ENCODE measurements around the gene CYTH2.

The CYTH2 gene

DNA sequence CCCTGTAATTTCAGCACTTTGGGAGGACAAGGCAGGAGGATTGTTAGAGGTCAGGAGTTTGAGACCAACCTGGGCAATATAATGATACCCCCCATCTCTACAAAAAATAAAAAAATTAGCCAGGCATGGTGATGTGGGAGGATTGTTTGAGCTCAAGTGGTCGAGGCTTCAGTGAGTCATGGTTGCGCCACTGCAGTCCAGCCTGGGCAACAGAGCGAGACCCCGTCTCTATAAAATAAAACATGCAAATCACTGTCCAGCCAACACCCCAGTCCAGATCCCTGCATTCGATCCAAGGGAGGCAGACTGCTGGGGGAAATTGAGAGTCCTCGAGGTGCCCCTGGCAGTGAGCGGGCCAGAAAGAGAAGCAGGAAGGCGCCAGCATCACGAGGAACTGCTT lies 7.0 kb downstream of the CYTH2 start:
- DNase-seq (no peak), ATAC-seq (replicated peaks) (no peak)
- Mint-ChIP-seq H3K27ac (peak overlapping the region in 1 of 2 donors; percentile 51), H3K4me1 (ENCODE audit: low read depth in 2 of 2) (peaks cover 17 to 23% of the 10 kb centered on the region in 2 donors), H3K4me3 (no peak overlapping the region), H3K9me3 (no peaks in the 10 kb centered on the region), H3K27me3 (no peaks in the 10 kb centered on the region), H3K36me3 (ENCODE audit: insufficient read depth) (peaks cover 52% of the 10 kb centered on the region)

DNA sequence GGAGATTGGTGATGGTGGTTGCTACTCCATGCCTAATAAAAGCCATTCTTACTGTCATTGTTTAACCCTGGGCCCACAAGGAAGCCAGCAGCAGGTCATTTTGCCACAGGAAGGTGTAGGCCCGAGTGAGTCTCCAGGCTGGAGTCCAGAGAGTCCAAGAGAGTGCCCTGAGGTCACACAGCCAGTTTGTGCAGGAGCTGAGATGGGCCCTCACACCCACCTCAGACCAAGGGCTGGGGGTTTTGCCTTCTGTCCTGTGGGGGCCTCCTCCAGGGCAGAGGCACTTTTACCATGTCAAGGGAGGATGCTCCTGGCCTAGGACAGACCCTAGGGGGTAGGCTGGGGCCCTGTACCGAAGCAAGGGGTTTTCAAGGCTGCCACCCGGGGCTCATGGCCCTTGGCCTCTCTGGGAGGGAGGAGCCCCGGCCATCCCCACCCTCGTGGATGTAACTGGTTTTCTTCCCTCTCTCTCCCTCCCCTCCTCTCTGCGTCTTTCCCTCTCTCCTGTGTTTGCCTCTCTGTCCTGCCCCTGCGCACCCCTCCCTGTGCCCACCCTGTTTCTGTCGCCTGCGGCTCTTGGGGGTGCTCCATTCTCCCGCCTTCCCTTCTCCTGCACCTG lies 8.0 kb downstream of the CYTH2 start:
- peaks cover 52% of the 10 kb centered on the region for H3K36me3 Mint-ChIP-seq (ENCODE audit: insufficient read depth)

DNA sequence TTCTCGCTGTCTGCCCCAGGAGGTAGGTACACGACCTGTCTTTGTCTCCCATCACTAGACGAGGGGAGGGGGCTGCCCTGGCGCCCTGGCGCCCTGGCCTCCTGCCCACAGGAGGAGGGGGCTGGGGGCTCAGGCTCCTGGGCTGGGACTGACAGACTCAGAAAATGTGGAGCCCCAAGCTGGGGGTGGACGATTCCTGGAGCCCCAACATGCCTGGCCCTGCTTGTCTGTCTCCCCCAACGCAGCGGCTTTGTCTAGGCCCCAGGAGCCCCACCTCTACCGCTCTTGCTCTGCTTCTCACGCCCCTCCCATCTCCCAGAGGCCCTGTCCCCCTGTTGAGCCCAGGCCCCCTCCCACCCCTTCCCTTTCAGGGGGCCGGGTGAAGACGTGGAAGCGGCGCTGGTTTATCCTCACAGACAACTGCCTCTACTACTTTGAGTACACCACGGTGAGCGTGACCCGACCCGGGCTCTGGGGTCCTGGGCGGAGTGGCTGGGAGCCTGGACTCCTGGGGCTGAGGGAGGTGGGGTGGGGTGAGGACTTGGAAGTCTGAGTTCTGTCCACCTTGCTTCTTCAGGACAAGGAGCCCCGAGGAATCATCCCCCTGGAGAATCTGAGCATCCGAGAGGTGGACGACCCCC lies 8.6 kb downstream of the CYTH2 start:
- Mint-ChIP-seq H3K9me3 (no peaks in the 10 kb centered on the region), H3K27me3 (no peaks in the 10 kb centered on the region), H3K36me3 (ENCODE audit: insufficient read depth) (peaks cover 46% of the 10 kb centered on the region), H3K4me3 (no peak overlapping the region), H3K27ac (no peak overlapping the region), H3K4me1 (ENCODE audit: low read depth in 2 of 2) (peaks cover 17 to 21% of the 10 kb centered on the region in 2 donors)
- DNase-seq (no peak), ATAC-seq (replicated peaks) (no peak)

More for the DNA sequence above, 8.0 kb downstream of the CYTH2 start:
- ATAC-seq (replicated peaks) (no peak), DNase-seq (no peak)
- Mint-ChIP-seq H3K27ac (no peak overlapping the region), H3K4me1 (ENCODE audit: low read depth in 2 of 2) (peaks cover 17 to 25% of the 10 kb centered on the region in 2 donors), H3K27me3 (no peaks in the 10 kb centered on the region), H3K4me3 (no peak overlapping the region), H3K9me3 (no peaks in the 10 kb centered on the region)

DNA sequence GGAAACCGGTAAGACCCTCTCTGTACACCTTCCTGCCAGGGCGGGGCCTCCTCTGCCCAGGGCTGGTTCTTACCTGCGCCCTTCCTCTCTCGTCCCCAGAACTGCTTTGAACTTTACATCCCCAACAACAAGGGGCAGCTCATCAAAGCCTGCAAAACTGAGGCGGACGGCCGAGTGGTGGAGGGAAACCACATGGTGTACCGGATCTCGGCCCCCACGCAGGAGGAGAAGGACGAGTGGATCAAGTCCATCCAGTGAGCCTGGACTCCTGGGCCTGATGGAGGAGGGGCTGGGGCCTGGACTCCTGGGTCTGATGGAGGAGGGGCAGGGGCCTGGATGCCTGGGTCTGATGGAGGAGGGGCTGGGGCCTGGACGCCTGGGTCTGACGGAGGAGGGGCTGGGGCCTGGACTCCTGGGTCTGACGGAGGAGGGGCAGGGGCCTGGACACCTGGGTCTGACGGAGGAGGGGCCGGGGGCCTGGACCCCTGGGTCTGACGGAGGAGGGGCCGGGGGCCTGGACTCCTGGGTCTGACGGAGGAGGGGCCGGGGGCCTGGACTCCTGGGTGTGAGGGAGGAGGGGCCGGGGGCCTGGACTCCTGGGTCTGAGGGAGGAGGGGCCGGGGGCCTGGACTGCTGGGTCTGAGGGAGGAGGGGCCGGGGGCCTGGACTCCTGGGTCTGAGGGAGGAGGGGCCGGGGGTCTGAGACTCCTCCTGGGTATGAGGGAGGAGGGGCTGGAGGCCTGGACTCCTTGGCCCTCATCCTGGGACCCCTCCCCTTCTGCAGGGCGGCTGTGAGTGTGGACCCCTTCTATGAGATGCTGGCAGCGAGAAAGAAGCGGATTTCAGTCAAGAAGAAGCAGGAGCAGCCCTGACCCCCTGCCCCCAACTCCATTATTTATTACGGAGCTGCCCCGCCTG lies 9.4 kb downstream of the CYTH2 start:
- H3K4me3 Mint-ChIP-seq = no peak overlapping the region
- ATAC-seq (replicated peaks) (no peak), DNase-seq (no peak)
- H3K4me1 Mint-ChIP-seq (ENCODE audit: low read depth in 2 of 2) = peaks cover 17 to 21% of the 10 kb centered on the region in 2 donors
- no peaks in the 10 kb centered on the region for H3K9me3 Mint-ChIP-seq
- peaks cover 40% of the 10 kb centered on the region for H3K36me3 Mint-ChIP-seq (ENCODE audit: insufficient read depth)
- no peaks in the 10 kb centered on the region for H3K27me3 Mint-ChIP-seq
- peak overlapping the region in 1 of 2 donors; percentile 74 for H3K27ac Mint-ChIP-seq

DNA sequence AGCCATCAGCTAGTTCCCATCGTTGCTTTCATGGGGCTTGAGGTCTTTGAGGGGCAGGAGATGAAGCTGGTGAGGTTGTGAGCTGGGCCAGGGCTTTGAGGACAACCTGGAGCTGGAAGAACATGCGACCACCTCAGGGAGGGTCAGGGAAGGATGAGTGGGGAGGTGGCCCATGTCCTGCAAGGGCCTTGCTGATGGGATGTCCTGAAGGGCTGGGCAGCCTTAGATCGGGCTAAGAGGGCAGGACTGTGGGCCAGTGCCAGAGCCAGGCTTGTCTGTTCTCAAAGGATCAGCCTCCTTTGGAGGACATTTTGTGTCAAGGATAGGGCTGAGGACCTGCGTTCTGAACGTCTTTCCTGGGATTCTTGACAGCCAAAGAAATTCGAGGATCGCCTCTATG lies 10.5 kb downstream of the CYTH2 start:
- DNase-seq = no peak
- Mint-ChIP-seq H3K27ac (peak overlapping the region; percentile 74 to 76), H3K9me3 (no peaks in the 10 kb centered on the region), H3K4me1 (ENCODE audit: low read depth in 2 of 2) (peaks cover 13 to 18% of the 10 kb centered on the region in 2 donors), H3K4me3 (peak overlapping the region; percentile 89 to 94), H3K27me3 (no peaks in the 10 kb centered on the region), H3K36me3 (ENCODE audit: insufficient read depth) (peaks cover 37% of the 10 kb centered on the region)
- ATAC-seq (replicated peaks) = no peak

DNA sequence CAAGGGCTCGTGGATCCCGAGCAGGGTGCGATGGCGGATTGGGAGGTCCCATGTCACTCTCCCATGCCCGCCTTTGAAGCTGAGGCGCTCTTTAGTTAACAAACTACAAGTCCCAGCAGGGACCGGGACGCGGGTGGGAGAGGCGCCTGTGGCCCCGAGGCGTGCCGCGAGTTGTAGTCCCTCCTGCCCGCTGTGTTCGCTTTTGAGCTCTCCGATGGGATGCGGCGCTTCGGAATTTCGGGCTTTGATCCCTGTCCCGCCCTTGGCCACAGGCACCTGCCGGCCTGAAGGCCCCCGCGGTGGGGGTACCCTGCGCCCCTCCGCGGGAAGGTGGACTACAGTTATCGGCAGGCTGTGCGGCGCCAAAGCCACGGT lies 11.0 kb downstream of the CYTH2 start:
- ATAC-seq (replicated peaks) = peak; percentile 45
- Mint-ChIP-seq H3K9me3 (no peaks in the 10 kb centered on the region), H3K4me3 (peak overlapping the region; percentile 89 to 94), H3K36me3 (ENCODE audit: insufficient read depth) (peaks cover 34% of the 10 kb centered on the region), H3K27ac (peak overlapping the region; percentile 76 to 89), H3K27me3 (no peaks in the 10 kb centered on the region), H3K4me1 (ENCODE audit: low read depth in 2 of 2) (peaks cover 13 to 18% of the 10 kb centered on the region in 2 donors)
- DNase-seq = no peak

DNA sequence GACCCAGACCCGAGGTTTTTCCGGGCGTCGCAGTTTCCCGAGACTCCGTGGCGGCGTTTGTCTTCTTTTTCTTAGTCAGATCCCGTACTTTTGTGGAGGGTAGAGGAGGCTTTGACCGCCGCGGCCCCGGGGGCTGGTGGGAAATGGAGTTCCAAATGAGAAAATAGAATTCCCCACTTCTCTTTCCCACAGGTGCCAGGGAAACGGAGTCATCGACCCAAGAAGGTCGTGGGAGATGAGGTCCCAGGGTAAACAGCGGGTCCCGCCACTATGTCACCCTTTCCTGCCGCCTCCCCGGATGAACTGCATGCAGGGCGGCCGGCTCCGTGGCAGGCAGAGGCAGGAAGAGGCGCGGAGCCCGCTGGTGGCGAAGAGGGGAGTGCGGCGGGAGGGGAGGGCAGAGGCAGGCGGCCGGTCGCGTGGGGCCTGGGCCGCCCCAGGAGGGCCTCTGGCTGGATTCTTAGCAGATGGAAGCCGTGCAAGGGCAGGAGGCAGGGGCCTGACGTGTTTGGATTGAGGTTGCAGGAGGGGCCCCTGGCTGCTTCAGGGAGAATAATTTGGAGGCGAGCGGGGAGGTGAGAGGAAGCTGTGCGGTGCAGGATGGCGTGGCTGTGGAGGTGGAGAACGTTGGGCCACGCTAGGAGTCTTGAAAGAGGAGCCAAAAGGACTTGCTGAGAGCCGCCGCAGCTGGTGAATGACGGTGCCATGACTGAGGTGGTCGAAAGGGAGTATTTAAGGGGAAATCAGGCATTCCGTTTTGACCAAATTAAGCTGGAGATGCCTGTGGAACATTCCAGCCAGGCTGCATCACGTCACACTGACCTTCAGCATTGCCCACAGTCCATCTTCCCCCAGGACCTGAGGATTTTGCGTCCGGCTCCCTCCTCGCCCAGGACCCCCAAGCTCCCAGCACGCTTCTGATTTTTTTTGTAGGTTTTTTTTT lies 11.7 kb downstream of the CYTH2 start:
- DNase-seq (peak; percentile 45 to 49 (median 46)), ATAC-seq (replicated peaks) (peak; percentile 89)
- H3K27ac Mint-ChIP-seq = peak overlapping the region; percentile 76 to 89
- peaks cover 13 to 18% of the 10 kb centered on the region in 2 donors for H3K4me1 Mint-ChIP-seq (ENCODE audit: low read depth in 2 of 2)
- no peaks in the 10 kb centered on the region for H3K9me3 Mint-ChIP-seq
- H3K27me3 Mint-ChIP-seq = no peaks in the 10 kb centered on the region
- peaks cover 28% of the 10 kb centered on the region for H3K36me3 Mint-ChIP-seq (ENCODE audit: insufficient read depth)
- peak overlapping the region; percentile 89 to 94 for H3K4me3 Mint-ChIP-seq

DNA sequence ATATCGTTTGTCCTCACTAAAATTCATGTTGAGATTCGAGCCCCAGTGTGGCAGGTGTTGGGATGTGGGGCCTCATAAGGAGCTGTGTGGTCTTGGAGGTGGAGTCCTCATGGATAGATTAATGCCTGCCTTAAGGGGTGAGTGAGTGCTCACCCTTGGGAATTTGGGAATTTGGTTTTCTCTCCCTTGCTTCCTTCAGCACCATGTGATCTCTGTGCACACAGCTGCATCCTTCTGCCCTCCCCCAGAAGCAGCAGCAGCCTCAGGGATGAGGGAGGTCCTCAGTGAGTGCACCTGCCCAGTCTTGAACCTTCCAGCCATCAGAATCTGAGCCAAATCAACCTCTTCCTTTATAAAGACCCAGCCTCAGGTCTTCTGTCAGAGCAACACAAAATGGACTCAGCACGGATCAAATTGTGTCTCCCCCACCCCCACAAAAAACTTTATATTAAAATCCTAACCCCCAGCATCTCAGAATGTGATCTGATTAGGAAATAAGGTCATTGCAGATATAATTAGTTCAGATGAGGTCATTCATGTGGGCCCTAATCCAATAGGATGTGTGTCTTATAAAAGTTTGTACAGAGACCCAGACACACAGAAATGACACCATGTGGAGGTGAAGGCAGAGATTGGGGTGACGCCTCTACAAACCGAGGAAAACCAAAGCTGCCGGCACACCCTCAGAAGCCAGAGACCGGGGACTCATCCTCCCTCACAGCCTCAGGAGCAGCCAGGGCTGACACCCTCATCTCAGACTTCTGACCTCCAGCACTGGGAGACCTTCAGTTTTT lies 12.9 kb downstream of the CYTH2 start:
- ATAC-seq (replicated peaks) = no peak
- no peaks in the 10 kb centered on the region for H3K27me3 Mint-ChIP-seq
- no peak for DNase-seq
- H3K4me1 Mint-ChIP-seq (ENCODE audit: low read depth in 2 of 2) = peaks cover 13 to 18% of the 10 kb centered on the region in 2 donors
- H3K9me3 Mint-ChIP-seq = no peaks in the 10 kb centered on the region
- H3K27ac Mint-ChIP-seq = peak overlapping the region in 1 of 2 donors; percentile 89
- H3K4me3 Mint-ChIP-seq = peak overlapping the region; percentile 89 to 94
- peaks cover 20% of the 10 kb centered on the region for H3K36me3 Mint-ChIP-seq (ENCODE audit: insufficient read depth)

DNA sequence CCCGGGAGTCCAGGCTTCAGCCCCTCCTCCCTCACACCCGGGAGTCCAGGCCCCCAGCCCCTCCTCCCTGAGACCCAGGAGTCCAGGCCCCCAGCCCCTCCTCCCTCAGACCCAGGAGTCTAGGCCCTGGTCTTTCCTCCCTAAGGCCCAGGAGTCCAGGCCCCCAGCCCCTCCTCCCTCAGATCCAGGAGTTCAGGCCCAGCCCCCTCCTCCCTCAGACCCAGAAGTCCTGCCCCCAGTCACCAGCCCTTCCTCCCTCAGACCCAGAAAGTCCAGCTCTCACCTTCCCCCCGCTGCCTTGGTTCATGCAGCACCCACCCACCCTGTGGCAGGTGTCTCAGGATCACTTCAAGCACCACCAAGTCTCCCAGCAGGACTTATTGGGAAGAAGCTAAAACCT lies 14.1 kb downstream of the CYTH2 start:
- no peak for DNase-seq

DNA sequence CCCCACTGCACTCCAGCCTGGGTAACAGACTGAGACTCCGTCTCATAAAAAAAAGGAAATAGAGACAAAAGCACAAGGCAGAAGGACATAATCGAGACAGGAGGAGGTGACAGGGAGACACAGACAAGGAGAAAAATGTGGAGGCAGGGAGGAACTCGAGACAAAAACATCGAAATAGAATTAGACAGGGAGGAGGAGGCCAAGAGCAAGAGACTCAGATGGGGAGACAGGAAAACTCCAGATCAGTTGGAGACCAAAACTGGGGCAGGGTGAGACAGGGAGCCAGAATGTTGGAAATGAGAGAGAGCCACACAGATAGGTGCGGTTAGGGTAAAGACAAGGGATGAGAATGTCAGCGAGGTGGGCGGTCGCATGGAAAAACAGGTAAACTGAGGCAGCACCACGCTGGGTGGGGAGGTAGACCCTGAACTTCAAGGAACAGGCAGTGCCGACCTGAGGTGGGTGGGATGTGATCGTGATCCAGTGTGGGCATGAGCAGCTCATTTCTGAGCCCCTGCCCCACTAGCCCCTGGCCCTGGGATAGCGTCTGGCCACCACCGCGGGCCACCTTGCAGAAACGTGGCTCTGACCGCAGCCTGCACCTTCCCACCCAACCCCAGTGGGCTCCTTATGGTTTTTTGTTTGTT lies 15.2 kb downstream of the CYTH2 start:
- H3K27ac Mint-ChIP-seq = no peak overlapping the region
- DNase-seq = no peak
- H3K4me3 Mint-ChIP-seq = no peak overlapping the region

More for the DNA sequence above, 14.1 kb downstream of the CYTH2 start:
- ATAC-seq (replicated peaks) = no peak
- H3K4me1 Mint-ChIP-seq (ENCODE audit: low read depth in 2 of 2) = peaks cover 13 to 18% of the 10 kb centered on the region in 2 donors
- H3K27me3 Mint-ChIP-seq = no peaks in the 10 kb centered on the region
- H3K27ac Mint-ChIP-seq = peak overlapping the region; percentile 27 to 81
- no peak overlapping the region for H3K4me3 Mint-ChIP-seq
- no peaks in the 10 kb centered on the region for H3K9me3 Mint-ChIP-seq
- peaks cover 18% of the 10 kb centered on the region for H3K36me3 Mint-ChIP-seq (ENCODE audit: insufficient read depth)

DNA sequence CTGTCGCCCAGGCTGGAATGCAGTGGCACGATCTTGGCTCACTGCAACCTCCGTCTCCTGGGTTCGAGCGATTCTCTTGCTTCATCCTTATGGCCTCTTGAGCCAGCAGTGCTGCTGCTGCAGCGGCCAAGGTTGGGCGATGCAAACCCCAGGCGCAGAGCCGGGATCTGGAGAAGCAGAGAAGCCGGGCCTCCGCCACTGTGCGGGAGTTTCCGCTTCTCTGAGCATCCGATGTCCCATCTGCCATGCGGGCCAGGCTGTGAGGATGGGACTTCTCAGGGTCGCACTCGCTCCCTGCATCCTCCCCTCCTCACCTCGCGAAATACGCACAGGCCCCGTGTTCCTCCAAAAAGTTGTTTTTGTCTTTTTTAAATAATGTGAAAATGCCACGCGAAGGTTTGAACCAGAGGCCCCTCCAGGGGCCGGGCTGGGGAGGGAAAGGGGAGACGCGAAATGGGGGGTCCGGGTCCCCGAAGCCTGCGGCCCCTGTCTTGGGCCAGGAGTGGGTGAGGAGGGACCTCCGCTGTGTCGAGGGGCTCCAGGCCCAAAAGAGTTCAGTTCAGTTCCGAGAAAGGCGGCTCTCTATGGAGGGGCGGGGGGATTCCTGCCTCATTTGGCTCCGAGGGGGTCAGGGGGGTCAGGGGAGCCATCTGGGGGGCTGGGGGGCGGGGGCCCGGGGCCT lies 15.9 kb downstream of the CYTH2 start:
- no peak for DNase-seq
- H3K4me1 Mint-ChIP-seq (ENCODE audit: low read depth in 2 of 2) = peaks cover 8 to 15% of the 10 kb centered on the region in 2 donors
- H3K9me3 Mint-ChIP-seq = no peaks in the 10 kb centered on the region
- no peak overlapping the region for H3K4me3 Mint-ChIP-seq
- no peak for ATAC-seq (replicated peaks)
- no peak overlapping the region for H3K27ac Mint-ChIP-seq
- H3K27me3 Mint-ChIP-seq = no peaks in the 10 kb centered on the region
- H3K36me3 Mint-ChIP-seq (ENCODE audit: insufficient read depth) = peaks cover 10% of the 10 kb centered on the region

More for the DNA sequence above, 15.2 kb downstream of the CYTH2 start:
- Mint-ChIP-seq H3K36me3 (ENCODE audit: insufficient read depth) (peaks cover 17% of the 10 kb centered on the region), H3K27me3 (no peaks in the 10 kb centered on the region), H3K4me1 (ENCODE audit: low read depth in 2 of 2) (peaks cover 11 to 16% of the 10 kb centered on the region in 2 donors), H3K9me3 (no peaks in the 10 kb centered on the region)
- no peak for ATAC-seq (replicated peaks)

Data from effector memory CD8-positive, alpha-beta T cell (primary cell).